Measurements from ENCODE around the gene CD84. TPM values are rescaled to one million over a fixed set of nuclear protein-coding genes. Genes with fewer than 3 reads are reported as not detected.
A peak's percentile ranks its signal among the peaks of the same experiment; 100 is the strongest.

Gene CD84
- total RNA-seq, 1 donor from 2014 or later, result not detected

GRCh38 chr1:160546942-160547341 lies 32.4 kb downstream of the CD84 start:
- Histone ChIP-seq H3K79me2 (ENCODE audit: low read depth) (no peaks in the 10 kb centered on the region), H3K27me3 (no peaks in the 10 kb centered on the region), H2AFZ (replicated peaks) (no peak overlapping the region), H4K20me1 (ENCODE audit: low read depth) (no peaks in the 10 kb centered on the region), H3F3A (ENCODE audit: low read depth) (no peaks in the 10 kb centered on the region), H3K9me3 (ENCODE audit: low read depth) (no peaks in the 10 kb centered on the region), H3K4me2 (no peak overlapping the region), H3K9ac (no peak overlapping the region), H3K27ac (no peak overlapping the region), H3K36me3 (no peaks in the 10 kb centered on the region), H3K4me3 (no peak overlapping the region), H3K4me1 (no peaks in the 10 kb centered on the region)
- H3K4me1 Mint-ChIP-seq, result no peaks in the 10 kb centered on the region
- H3K9me3 Mint-ChIP-seq, result no peaks in the 10 kb centered on the region
- DNase-seq (ENCODE audit: low spot score), result no peak
- no peak for TF ChIP-seq CTCF (IDR thresholded peaks at IDR 0.05)
- no peak for TF ChIP-seq EZH2 (IDR thresholded peaks at IDR 0.05)
- H3K27me3 Mint-ChIP-seq (ENCODE audit: insufficient read depth, low read depth), result no peaks in the 10 kb centered on the region
- H3K4me3 Mint-ChIP-seq, result no peak overlapping the region
- no peak overlapping the region for H3K27ac Mint-ChIP-seq
- no peaks in the 10 kb centered on the region for H3K36me3 Mint-ChIP-seq

GRCh38 chr1:160544647-160545046 lies 34.6 kb downstream of the CD84 start:
- H3K79me2 ChIP-seq (ENCODE audit: low read depth), result no peaks in the 10 kb centered on the region
- Mint-ChIP-seq H3K4me3 (no peak overlapping the region), H3K27ac (no peak overlapping the region), H3K27me3 (ENCODE audit: insufficient read depth, low read depth) (no peaks in the 10 kb centered on the region), H3K4me1 (no peaks in the 10 kb centered on the region), H3K9me3 (no peaks in the 10 kb centered on the region), H3K36me3 (no peaks in the 10 kb centered on the region)
- no peaks in the 10 kb centered on the region for H3K4me1 ChIP-seq
- H3K9me3 ChIP-seq (ENCODE audit: low read depth), result no peaks in the 10 kb centered on the region
- no peak overlapping the region for H3K27ac ChIP-seq
- peak overlapping the region; percentile 22 for H2AFZ ChIP-seq (replicated peaks)
- H4K20me1 ChIP-seq (ENCODE audit: low read depth), result no peaks in the 10 kb centered on the region
- TF ChIP-seq EZH2phosphoT487 (IDR thresholded peaks at IDR 0.05), result no peak
- peak; percentile 57 for TF ChIP-seq CTCF (IDR thresholded peaks at IDR 0.05)
- DNase-seq (ENCODE audit: low spot score), result peak; percentile 33
- H3K36me3 ChIP-seq, result no peaks in the 10 kb centered on the region
- no peak overlapping the region for H3K4me3 ChIP-seq
- no peaks in the 10 kb centered on the region for H3K27me3 ChIP-seq
- H3K9ac ChIP-seq, result no peak overlapping the region
- no peak overlapping the region for H3K4me2 ChIP-seq
- H3F3A ChIP-seq (ENCODE audit: low read depth), result no peaks in the 10 kb centered on the region

- no peaks in the 10 kb centered on the region for H3K27me3 Mint-ChIP-seq (ENCODE audit: insufficient read depth, low read depth)
- Histone ChIP-seq H3F3A (ENCODE audit: low read depth) (no peaks in the 10 kb centered on the region), H3K27ac (no peak overlapping the region), H3K4me3 (no peak overlapping the region), H2AFZ (replicated peaks) (no peak overlapping the region), H3K4me2 (no peak overlapping the region), H3K36me3 (no peaks in the 10 kb centered on the region), H3K79me2 (ENCODE audit: low read depth) (no peaks in the 10 kb centered on the region), H3K27me3 (no peaks in the 10 kb centered on the region), H3K9me3 (ENCODE audit: low read depth) (no peaks in the 10 kb centered on the region), H3K9ac (no peak overlapping the region), H3K4me1 (no peaks in the 10 kb centered on the region), H4K20me1 (ENCODE audit: low read depth) (no peaks in the 10 kb centered on the region)
- H3K4me3 Mint-ChIP-seq, result no peak overlapping the region
- no peak for DNase-seq (ENCODE audit: low spot score)
- TF ChIP-seq EZH2phosphoT487 (IDR thresholded peaks at IDR 0.05), result no peak
- no peak for TF ChIP-seq EZH2 (IDR thresholded peaks at IDR 0.05)
- no peak for TF ChIP-seq CTCF (IDR thresholded peaks at IDR 0.05)
- no peaks in the 10 kb centered on the region for H3K9me3 Mint-ChIP-seq
- no peak overlapping the region for H3K27ac Mint-ChIP-seq
- H3K36me3 Mint-ChIP-seq, result no peaks in the 10 kb centered on the region
- no peaks in the 10 kb centered on the region for H3K4me1 Mint-ChIP-seq
Observed at GRCh38 chr1:160542303-160542945, 36.9 kb downstream of the CD84 start.

All from neural progenitor cell (in vitro differentiated cells).